ENCODE data around the gene OTUD5. TPM values are rescaled to one million over a fixed set of nuclear protein-coding genes. Genes with fewer than 3 reads are reported as not detected.

OTUD5 gene
- total RNA-seq, 3 donors from 2014 or later = 55.5 to 65.2 (median 57.8) TPM

DNA sequence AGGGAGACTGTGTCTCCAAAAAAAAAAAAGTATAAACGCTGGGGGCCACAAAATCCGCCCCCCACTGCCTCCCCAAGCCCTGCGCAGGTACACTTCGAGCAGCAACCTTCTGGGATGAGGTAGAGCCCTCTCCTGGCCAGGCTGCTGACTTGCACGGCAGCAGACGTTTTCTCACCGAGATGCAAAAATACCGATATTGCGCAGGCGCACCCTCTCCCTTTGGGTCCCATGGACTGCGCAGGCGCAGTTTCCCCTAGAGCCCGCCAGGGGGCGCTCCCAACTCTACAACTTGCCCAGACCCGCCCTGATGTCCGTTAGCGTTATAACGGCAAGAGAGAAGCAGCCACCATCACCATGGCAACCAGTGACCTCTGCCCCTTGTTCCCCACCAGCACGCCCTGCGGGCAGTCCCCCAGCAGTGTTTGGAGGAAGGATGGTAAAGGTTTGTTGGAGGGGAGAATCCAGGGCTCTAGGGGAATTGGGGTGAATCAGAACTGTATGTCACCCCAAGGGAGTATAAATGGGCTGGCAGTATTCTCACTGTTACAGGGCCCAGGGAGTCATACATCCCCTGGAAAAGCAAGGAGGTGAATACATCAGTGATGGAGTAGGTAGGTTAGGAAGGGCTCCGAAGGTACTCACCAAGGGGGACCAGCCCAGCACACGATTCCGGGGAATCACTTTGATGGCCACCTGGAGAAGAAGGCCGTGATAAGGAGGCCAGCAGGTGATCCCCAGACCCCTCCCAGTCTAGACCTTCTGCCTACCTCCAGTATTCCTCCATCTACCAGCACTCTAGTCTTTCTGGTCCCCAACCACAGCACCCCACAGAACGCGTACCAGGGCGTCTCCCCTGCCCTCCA is 40.0 kb downstream of the OTUD5 start:
- Mint-ChIP-seq H3K27me3 (ENCODE audit: low read depth) (no peaks in the 10 kb centered on the region), H3K36me3 (ENCODE audit: insufficient read depth) (peaks cover 31% of the 10 kb centered on the region), H3K9me3 (no peaks in the 10 kb centered on the region), H3K4me1 (ENCODE audit: low read depth) (peaks cover 56% of the 10 kb centered on the region), H3K4me3 (peak overlapping the region; percentile 91)
- DNase-seq = peak; percentile 85
- peak; percentile 19 to 22 for ATAC-seq

DNA sequence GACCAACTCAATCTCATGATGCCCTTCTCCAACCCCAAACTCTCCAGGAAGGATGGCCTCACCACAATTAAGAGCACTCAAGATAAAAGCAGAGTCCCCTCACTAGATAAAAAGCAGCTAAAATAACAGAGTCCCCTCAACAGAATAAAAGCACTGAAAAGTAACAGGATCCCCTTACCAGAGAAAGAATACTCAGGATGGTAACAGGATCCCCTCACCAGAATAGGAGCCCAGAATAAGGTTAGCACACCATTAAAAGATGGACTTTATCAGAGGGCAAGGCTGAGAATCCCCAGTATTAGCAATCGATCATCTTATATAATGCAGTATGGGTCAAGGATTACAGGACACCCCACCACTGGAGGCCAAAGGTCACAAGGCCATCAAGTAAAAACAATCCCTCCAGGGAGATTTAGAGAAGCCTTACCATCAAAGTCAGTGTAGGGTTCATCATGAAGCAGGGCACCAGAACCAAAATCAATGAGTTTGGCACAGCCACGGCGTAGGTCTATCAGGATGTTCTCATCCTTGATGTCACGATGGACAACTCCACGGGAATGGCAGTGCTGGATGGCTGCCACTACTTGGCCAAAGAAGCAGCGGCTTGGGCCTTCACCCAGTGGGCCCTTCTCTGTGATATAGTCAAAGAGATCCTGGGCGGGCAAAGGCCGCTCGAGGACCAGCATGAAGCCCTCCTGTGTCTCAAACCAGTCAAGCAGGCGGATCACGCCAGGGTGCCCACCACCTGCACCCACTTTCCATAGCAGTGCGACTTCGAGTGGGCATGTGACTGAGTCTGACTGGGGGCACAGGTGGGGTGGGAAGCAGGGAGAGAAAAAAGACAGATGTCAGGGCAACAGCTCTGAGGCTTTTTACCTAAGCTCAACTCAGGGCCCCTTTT is 42.6 kb downstream of the OTUD5 start:
- Mint-ChIP-seq H3K9me3 (no peaks in the 10 kb centered on the region), H3K4me1 (ENCODE audit: low read depth) (peaks cover 51% of the 10 kb centered on the region), H3K27me3 (ENCODE audit: low read depth) (no peaks in the 10 kb centered on the region), H3K4me3 (peak overlapping the region; percentile 91), H3K36me3 (ENCODE audit: insufficient read depth) (peaks cover 27% of the 10 kb centered on the region)
- DNase-seq (no peak), ATAC-seq (no peak)

DNA sequence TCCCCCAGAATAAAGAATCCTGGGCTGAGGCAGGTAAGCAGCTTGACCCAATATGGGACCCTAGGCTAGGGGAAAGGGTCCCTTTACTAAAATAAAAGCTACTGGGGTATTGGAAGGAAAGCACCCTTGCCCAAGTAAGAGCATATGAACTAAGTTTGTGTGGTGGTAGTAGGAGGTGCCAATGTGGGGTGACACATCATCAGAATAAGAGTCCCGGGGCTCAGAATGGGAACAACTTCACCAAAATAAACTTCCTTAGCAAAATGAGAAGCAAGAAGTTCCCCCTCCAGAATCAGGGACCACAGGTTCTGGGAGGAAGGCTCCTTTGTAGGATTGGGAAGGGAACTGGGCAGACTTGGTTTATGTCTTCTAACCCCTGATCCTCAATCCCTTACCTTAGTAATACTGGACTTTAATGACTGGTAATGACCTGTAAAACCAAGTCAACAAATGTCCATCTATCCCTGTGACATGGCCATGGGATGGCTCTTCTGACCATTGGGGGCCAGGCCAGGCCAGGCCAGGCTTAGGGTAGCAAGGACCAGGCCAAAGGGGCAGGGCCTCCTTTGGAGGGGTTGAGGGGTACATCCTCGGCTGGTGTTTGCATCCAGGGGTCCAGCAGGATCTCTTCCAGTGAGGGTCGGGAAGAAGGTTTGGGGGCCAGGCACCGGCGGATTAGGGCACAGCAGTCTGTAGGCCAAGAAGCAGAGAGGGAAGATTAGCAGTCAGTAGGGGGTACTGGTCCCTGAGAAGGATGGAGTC is 43.6 kb downstream of the OTUD5 start:
- Mint-ChIP-seq H3K4me3 (peak overlapping the region; percentile 91), H3K27me3 (ENCODE audit: low read depth) (no peaks in the 10 kb centered on the region), H3K36me3 (ENCODE audit: insufficient read depth) (peaks cover 27% of the 10 kb centered on the region), H3K9me3 (no peaks in the 10 kb centered on the region), H3K4me1 (ENCODE audit: low read depth) (peaks cover 46% of the 10 kb centered on the region)
- ATAC-seq = no peak
- DNase-seq = no peak

DNA sequence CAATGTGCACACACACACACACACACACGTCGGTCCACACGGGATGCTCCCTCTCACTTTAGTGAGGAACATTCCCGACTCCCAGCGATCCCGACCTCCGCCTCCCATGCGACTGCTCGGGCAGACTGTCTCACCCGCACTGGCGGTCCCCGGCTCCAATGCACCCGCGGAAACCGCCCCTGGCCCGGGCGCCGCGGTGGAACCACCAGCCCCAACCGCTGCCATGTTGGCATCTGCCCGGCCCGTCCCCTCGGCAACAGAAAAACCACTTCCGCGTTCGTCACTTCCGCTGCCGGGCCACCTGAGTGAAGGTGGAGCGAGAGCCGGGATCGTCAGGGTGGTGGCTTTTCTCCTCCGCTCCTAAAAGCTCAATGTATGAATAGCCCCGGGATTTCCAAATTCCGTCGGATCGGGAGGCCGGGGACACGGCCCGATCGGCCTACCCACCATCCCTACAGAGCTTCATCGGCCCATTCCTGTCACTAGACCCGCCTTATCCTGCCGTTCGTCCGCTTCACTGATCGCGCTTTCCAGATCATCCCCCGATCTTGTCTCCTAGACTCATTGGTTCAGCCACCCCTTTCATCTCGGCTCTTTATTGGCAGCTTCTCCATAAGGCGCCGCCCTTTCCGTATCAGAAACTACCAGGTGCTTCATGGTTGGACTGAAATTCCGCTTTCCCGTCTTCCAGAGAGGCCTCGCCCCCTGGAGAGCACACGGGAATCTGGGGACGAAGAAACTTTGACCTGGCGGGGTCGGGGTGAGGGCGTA is 45.8 kb downstream of the OTUD5 start, which contains the start of gene SLC35A2:
SLC35A2 (minus strand) TSS at position 235 of the 771 bp plus-strand sequence; CDS start at position 225, 10 bp downstream.
- Mint-ChIP-seq H3K4me3 (peak within 1 kb of the TSS; percentile 91), H3K27me3 (ENCODE audit: low read depth) (no peaks in the 10 kb centered on the region), H3K4me1 (ENCODE audit: low read depth) (peaks cover 44% of the 10 kb centered on the region), H3K36me3 (ENCODE audit: insufficient read depth) (peaks cover 17% of the 10 kb centered on the region), H3K9me3 (no peaks in the 10 kb centered on the region)
- DNase-seq (peak; percentile 82), ATAC-seq (peak; percentile 60 to 73)

DNA sequence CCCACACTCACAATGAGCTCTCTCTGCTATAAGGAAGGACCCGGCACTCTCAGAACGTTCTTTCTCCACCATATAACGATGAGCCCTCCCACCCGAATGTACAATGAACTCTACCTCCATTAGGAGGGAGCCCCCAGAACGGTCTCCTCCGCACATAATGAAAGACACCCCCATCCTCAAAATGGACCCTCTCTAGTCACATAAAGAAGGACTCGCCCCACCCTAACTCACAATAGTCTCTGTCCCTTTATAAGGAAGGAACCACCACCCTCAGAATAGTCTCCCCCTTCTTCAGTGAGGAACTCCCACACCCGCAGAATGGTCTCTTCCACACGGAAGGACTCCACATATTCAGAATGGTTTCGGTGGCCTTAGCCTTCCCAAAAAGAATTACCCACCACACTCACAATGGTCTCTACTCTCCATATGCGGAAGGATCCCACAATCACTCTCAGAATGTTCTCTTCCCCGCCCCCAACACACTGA is 46.4 kb downstream of the OTUD5 start:
- no peak for DNase-seq
- peak; percentile 2 to 7 for ATAC-seq
- Mint-ChIP-seq H3K4me3 (peak overlapping the region; percentile 91), H3K27me3 (ENCODE audit: low read depth) (no peaks in the 10 kb centered on the region), H3K4me1 (ENCODE audit: low read depth) (peaks cover 44% of the 10 kb centered on the region), H3K9me3 (no peaks in the 10 kb centered on the region), H3K36me3 (ENCODE audit: insufficient read depth) (peaks cover 17% of the 10 kb centered on the region)

DNA sequence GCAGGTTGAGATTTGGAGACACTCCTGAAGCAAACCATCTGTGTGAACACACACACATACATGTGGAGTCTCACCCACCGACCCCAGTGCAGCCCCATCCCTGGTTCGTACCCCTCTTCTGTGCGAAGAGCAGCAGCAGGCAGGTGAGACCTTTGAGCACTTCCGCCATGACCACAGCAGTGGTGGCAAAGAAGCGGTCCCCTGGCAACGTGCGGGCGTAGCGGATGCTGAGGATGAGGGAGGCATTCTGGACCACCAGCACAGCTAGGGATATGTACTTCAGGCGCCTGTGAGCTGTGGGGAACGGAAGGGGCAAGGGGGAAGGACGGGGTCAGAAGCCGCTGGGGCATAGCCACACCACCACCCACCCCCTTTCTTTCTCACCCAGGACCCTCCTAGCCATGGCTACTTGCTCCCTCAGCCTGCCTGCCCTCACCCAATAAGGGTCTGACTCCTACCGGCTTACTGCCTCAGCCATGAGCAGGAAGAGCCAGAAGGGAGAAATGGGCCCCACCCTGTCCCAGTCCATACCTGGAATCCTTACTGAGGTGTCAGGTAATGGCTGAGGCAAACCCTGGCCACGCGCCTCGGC is 47.6 kb downstream of the OTUD5 start:
- peak overlapping the region; percentile 91 for H3K4me3 Mint-ChIP-seq
- no peaks in the 10 kb centered on the region for H3K27me3 Mint-ChIP-seq (ENCODE audit: low read depth)
- H3K36me3 Mint-ChIP-seq (ENCODE audit: insufficient read depth) = peaks cover 16% of the 10 kb centered on the region
- no peaks in the 10 kb centered on the region for H3K9me3 Mint-ChIP-seq
- H3K4me1 Mint-ChIP-seq (ENCODE audit: low read depth) = peaks cover 37% of the 10 kb centered on the region
- DNase-seq (no peak), ATAC-seq (no peak)

DNA sequence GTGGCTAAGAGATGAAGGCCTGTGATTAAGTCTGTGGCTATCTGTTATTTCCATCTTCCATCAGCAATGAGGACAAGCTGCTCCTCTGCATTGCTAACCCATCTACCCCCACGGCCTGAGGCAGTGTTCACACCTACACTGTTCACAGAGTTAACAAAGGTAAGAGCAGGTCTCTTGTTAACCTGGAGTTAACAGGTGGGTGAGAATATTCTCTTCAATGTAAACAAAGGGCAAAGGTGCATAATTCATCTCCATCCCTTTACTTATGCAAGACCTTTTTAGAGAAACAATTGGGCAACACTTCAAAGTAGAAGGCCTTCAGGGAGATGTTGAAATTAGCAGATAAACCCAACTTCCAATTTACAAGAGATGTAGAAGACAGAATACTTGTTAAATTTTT is 48.8 kb downstream of the OTUD5 start:
- ATAC-seq (no peak), DNase-seq (no peak)
- peaks cover 25% of the 10 kb centered on the region for H3K4me1 Mint-ChIP-seq (ENCODE audit: low read depth)
- no peaks in the 10 kb centered on the region for H3K9me3 Mint-ChIP-seq
- peaks cover 4% of the 10 kb centered on the region for H3K36me3 Mint-ChIP-seq (ENCODE audit: insufficient read depth)
- no peaks in the 10 kb centered on the region for H3K27me3 Mint-ChIP-seq (ENCODE audit: low read depth)
- no peak overlapping the region for H3K4me3 Mint-ChIP-seq

DNA sequence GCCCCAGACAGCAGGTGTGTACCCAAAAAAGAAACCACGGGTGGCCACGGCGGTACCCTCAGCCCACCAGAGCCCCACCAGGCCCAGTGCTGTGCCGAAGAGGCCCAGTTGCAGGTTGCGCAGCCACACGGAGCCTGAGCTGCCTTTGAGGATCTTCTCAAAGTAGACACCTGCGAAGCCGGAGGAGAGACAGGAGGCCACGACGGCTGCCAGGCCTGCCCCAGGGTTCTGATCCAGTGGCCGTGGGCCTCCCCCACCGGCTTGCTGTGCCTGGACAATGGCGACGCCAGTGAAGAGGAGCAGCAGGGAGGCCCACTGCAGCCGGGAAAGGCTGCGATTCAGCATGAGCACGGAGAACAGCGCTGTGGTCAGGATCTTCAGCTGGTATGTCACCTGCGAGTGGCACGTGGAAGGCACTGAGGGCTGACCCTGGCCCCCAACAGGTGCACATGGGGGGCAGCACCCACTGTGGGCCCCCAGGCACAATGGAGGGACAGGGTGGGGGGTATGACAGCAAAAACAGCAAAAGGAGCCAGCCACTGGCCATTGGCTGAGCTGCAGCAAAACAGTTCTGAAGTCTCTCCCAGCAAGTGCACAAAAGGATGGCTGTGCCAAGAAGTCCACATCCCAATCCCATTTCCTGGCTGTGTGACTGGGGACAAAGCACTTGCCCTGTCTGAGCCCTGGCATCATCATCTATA is 52.2 kb downstream of the OTUD5 start:
- H3K4me3 Mint-ChIP-seq = no peak overlapping the region
- H3K4me1 Mint-ChIP-seq (ENCODE audit: low read depth) = no peaks in the 10 kb centered on the region
- no peaks in the 10 kb centered on the region for H3K36me3 Mint-ChIP-seq (ENCODE audit: insufficient read depth)
- DNase-seq = no peak
- H3K9me3 Mint-ChIP-seq = no peaks in the 10 kb centered on the region
- no peak for ATAC-seq
- no peaks in the 10 kb centered on the region for H3K27me3 Mint-ChIP-seq (ENCODE audit: low read depth)

DNA sequence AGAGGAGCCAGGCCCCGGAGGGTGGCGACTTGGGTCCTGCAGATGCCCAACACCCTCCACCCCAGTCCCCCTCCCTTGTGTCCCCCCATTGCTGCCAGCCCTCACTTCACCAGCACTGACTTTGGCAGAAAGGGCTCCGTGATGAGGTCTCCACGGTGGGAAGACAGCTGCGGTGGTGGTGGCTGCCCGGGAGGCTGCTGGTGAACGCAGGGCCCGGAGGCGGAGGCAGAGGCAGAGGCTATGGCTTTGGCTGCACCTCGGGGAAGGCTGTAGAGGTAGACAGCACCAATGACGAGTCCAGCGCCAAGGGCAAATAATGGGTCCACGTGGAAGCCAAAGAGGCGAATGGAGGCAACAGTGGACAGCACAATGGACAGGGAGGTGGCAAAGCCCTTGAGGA is 52.8 kb downstream of the OTUD5 start:
- Mint-ChIP-seq H3K27me3 (ENCODE audit: low read depth) (no peaks in the 10 kb centered on the region), H3K9me3 (no peaks in the 10 kb centered on the region), H3K4me3 (no peak overlapping the region), H3K36me3 (ENCODE audit: insufficient read depth) (no peaks in the 10 kb centered on the region), H3K4me1 (ENCODE audit: low read depth) (no peaks in the 10 kb centered on the region)
- no peak for ATAC-seq
- no peak for DNase-seq

DNA sequence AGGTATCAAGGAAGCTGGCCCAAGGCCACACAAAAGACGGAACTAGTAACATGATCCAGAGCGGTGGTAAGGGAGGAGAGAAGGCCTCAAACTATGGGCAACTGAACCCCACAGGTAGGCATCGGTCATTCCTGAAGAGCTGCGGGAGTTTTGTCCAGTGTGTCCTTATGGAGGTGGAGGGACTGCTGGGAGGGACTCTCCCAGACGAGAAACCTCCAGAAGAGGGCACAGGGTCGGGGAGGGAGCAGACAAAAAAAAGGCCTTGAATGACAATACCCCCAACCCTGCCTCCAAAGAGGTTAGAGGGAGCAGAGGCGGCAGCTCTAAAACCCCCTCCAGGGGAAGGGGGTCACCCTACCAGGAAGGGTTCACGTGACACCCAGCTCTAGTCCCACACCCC is 53.2 kb downstream of the OTUD5 start:
- no peaks in the 10 kb centered on the region for H3K36me3 Mint-ChIP-seq (ENCODE audit: insufficient read depth)
- H3K27me3 Mint-ChIP-seq (ENCODE audit: low read depth) = no peaks in the 10 kb centered on the region
- H3K4me3 Mint-ChIP-seq = no peak overlapping the region
- H3K4me1 Mint-ChIP-seq (ENCODE audit: low read depth) = no peaks in the 10 kb centered on the region
- no peak for ATAC-seq
- H3K9me3 Mint-ChIP-seq = no peaks in the 10 kb centered on the region
- DNase-seq = no peak

DNA sequence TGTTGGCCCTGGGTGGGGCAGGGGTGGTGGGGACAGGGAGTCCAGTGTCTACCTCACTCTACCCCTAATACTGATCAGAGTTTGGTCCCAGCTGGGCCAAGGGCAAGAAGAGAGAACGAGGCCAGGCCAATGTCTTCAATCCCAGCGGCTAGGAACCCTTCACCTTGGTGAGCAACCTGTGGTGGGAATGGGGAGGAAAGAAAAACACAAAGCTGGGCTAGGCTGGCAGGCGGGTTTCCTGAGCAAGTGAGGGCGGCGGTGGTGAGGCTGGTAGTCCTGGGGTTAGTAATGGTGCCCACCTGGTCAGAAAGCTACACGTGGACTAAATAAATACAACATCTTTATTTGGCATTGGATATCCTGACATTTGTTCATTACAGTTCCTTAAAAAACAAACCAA is 54.1 kb downstream of the OTUD5 start:
- no peaks in the 10 kb centered on the region for H3K27me3 Mint-ChIP-seq (ENCODE audit: low read depth)
- H3K9me3 Mint-ChIP-seq = no peaks in the 10 kb centered on the region
- peaks cover under 1% of the 10 kb centered on the region for H3K4me1 Mint-ChIP-seq (ENCODE audit: low read depth)
- no peak for ATAC-seq
- H3K4me3 Mint-ChIP-seq = no peak overlapping the region
- H3K36me3 Mint-ChIP-seq (ENCODE audit: insufficient read depth) = no peaks in the 10 kb centered on the region
- no peak for DNase-seq

DNA sequence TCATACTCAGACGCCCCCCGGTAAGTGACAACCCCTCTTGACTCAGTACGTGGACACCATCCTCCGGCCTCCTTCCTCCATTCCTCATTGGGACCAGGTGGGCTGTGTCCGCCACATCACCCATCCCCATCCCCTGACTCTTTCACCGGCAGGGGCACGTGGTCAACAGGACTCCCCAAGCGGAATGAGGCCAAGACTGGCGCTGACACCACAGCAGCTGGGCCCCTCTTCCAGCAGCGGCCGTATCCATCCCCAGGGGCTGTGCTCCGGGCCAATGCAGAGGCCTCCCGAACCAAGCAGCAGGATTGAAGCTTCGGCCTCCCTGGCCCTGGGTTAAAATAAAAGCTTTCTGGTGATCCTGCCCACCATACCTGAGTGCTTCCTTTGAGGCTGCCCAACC is 54.6 kb downstream of the OTUD5 start:
- Mint-ChIP-seq H3K4me1 (ENCODE audit: low read depth) (peaks cover 2% of the 10 kb centered on the region), H3K36me3 (ENCODE audit: insufficient read depth) (no peaks in the 10 kb centered on the region), H3K27me3 (ENCODE audit: low read depth) (no peaks in the 10 kb centered on the region), H3K4me3 (no peak overlapping the region), H3K9me3 (no peaks in the 10 kb centered on the region)
- DNase-seq (no peak), ATAC-seq (no peak)

DNA sequence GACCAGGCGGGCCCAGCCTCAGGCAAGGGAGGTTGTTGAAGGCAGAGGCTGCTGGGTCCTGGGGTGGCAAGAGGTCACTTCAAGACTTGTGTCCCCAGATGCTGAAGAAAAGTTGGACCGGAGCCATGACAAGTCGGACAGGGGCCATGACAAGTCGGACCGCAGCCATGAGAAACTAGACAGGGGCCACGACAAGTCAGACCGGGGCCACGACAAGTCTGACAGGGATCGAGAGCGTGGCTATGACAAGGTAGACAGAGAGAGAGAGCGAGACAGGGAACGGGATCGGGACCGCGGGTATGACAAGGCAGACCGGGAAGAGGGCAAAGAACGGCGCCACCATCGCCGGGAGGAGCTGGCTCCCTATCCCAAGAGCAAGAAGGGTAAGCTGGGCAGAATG is 55.3 kb downstream of the OTUD5 start:
- DNase-seq (no peak), ATAC-seq (no peak)
- H3K4me3 Mint-ChIP-seq = no peak overlapping the region
- peaks cover 2% of the 10 kb centered on the region for H3K4me1 Mint-ChIP-seq (ENCODE audit: low read depth)
- H3K9me3 Mint-ChIP-seq = no peaks in the 10 kb centered on the region
- H3K27me3 Mint-ChIP-seq (ENCODE audit: low read depth) = no peaks in the 10 kb centered on the region
- H3K36me3 Mint-ChIP-seq (ENCODE audit: insufficient read depth) = no peaks in the 10 kb centered on the region
